GM12878 (cell line): Measurements from ENCODE around the gene BBS5. TPM values are rescaled to one million over a fixed set of nuclear protein-coding genes. Genes with fewer than 3 reads are reported as not detected.

Source experiments
- ATAC-seq: fragments of 200-7000 bp; cut with Tn5 transposase; 3 replicates; pipeline ENCODE4 v1.9.1; 2020; ENCODE audit warnings: mild to moderate bottlenecking, moderate library complexity
- BruUV-seq: library from RNA; stranded (reverse); fragments of 400-500 nt; replicated peaks from 2 replicates; lab custom pipeline; 2021; lab: Mats Ljungman, UMichigan
- CTCF ChIA-PET: fragments of 300-600 bp; sonication (Branson Sonifier 250); formaldehyde crosslinking; extraction: SDS; loops from one replicate; lab custom pipeline; 2021; ENCODE audit warnings: inconsistent platforms; lab: Yijun Ruan, JAX
- POLR2A ChIA-PET: fragments of 350-600 bp; formaldehyde crosslinking; extraction: SDS; loops from one replicate; lab custom pipeline; 2021; ENCODE audit warnings: inconsistent platforms; lab: Charles Lee
- RAD21 ChIA-PET: fragments of 300-600 bp; sonication (Branson Sonifier 250); formaldehyde crosslinking; loops from one replicate; lab custom pipeline; 2023; ENCODE audit warnings: antibody characterized with exemption; ENCODE audit not compliant: unreplicated experiment; lab: Charles Lee
- SMC1A ChIA-PET: fragments of 300-600 bp; sonication (Branson Sonifier 250); formaldehyde crosslinking; loops from one replicate; lab custom pipeline; 2023; ENCODE audit not compliant: unreplicated experiment, uncharacterized antibody; lab: Charles Lee
- DNase-seq: peaks from one replicate; pipeline ENCODE4 v3.0.0-alpha.2; 2011; ENCODE audit warnings: low read depth, low spot score
- FAIRE-seq: peaks from 3 replicates; lab custom pipeline; 2011; peaks lifted over from hg19 to GRCh38; lab: Jason Lieb, UNC
- H2AFZ ChIP-seq: 2 replicates; pipeline ENCODE4 v1.6.0; 2011; ENCODE audit warnings: low read depth, low read length, control low read depth; ENCODE audit not compliant: control insufficient read depth
- H3K27ac ChIP-seq: 2 replicates; pipeline ENCODE4 v1.5.1; 2011; ENCODE audit warnings: control low read depth; ENCODE audit not compliant: control insufficient read depth, insufficient read depth
- H3K27me3 ChIP-seq, 2 experiments: replicated peaks in 1 of 2; 2 replicates each; pipeline versions ENCODE4 v1.6.0 to v1.6.1; 2011; ENCODE audit warnings: low read length in 1 of 2; ENCODE audit not compliant: control insufficient read depth in 2 of 2, insufficient read depth in 2 of 2
- H3K36me3 ChIP-seq, 2 experiments: 2 replicates each; pipeline ENCODE4 v1.5.1; 2011; ENCODE audit warnings: low read length in 1 of 2; ENCODE audit not compliant: control insufficient read depth in 2 of 2, insufficient read depth in 2 of 2
- H3K4me1 ChIP-seq: 2 replicates; pipeline ENCODE4 v1.6.1; 2011; ENCODE audit warnings: mild to moderate bottlenecking, low read length, moderate library complexity, mixed read lengths; ENCODE audit not compliant: control insufficient read depth, insufficient read depth
- H3K4me2 ChIP-seq: 2 replicates; pipeline ENCODE4 v1.6.0; 2011; ENCODE audit warnings: control low read depth; ENCODE audit not compliant: control insufficient read depth, insufficient read depth
- H3K4me3 ChIP-seq: fragments of 200-600 bp; sonication (generic); 2 replicates; pipeline ENCODE4 v1.5.1; 2016
- H3K79me2 ChIP-seq: 2 replicates; pipeline ENCODE4 v1.6.0; 2011; ENCODE audit warnings: low read length; ENCODE audit not compliant: control insufficient read depth, insufficient read depth
- H3K9ac ChIP-seq: 2 replicates; pipeline ENCODE4 v1.8.0; 2011; ENCODE audit warnings: low read length, control low read depth, mixed read lengths; ENCODE audit not compliant: control insufficient read depth, insufficient read depth
- H3K9me3 ChIP-seq: replicated peaks from 3 replicates; pipeline ENCODE4 v1.5.1; 2011; ENCODE audit warnings: mild to moderate bottlenecking, low read length; ENCODE audit not compliant: control insufficient read depth, insufficient read depth
- H4K20me1 ChIP-seq: 2 replicates; pipeline ENCODE4 v1.6.0; 2011; ENCODE audit not compliant: control insufficient read depth, insufficient read depth
- ATF7 ChIP-seq: fragments of 450-650 bp; IDR thresholded peaks from 2 replicates; pipeline ENCODE4 v1.6.1; 2016; ENCODE audit warnings: low read depth, mild to moderate bottlenecking
- CBX3 ChIP-seq: fragments of 200-600 bp; sonication (generic); IDR thresholded peaks from 2 replicates; pipeline ENCODE4 v1.6.1; 2016; ENCODE audit warnings: low read depth, borderline replicate concordance
- CBX5 ChIP-seq: sonication (generic); IDR thresholded peaks from 2 replicates; pipeline ENCODE4 v1.6.1; 2016; ENCODE audit warnings: low read depth, moderate library complexity, mild to moderate bottlenecking, inconsistent platforms
- EGR1 ChIP-seq, 2 experiments: IDR thresholded peaks; 1 replicate in 1 of 2; 2 replicates in 1 of 2; pipeline ENCODE4 v1.6.1; 2011 to 2012; ENCODE audit warnings: low read depth in 2 of 2, low read length in 2 of 2, borderline replicate concordance in 1 of 2, mild to moderate bottlenecking in 1 of 2, moderate library complexity in 1 of 2
- ESRRA ChIP-seq: IDR thresholded peaks from 2 replicates; pipeline ENCODE4 v1.6.1; 2012; ENCODE audit warnings: mild to moderate bottlenecking, low read length, improper control_type of control experiment
- JUNB ChIP-seq: IDR thresholded peaks from 2 replicates; pipeline ENCODE4 v1.6.1; 2016; ENCODE audit warnings: antibody characterized with exemption, mild to moderate bottlenecking
- NR2C2 ChIP-seq: IDR thresholded peaks from 2 replicates; pipeline ENCODE4 v1.6.1; 2011; ENCODE audit warnings: borderline replicate concordance, low read depth; ENCODE audit not compliant: control insufficient read depth, insufficient read length
- TCF7 ChIP-seq: IDR thresholded peaks from 2 replicates; pipeline ENCODE4 v1.6.1; 2014; ENCODE audit warnings: antibody characterized with exemption, borderline replicate concordance
- WGBS: methylation state at CpG from one replicate; pipeline ENCODE4 v1.1.6; 2016; ENCODE audit warnings: low lambda C conversion rate; ENCODE audit not compliant: insufficient replicate concordance, insufficient coverage; ENCODE audit errors: missing lambda C conversion rate; 5-methylcytosine and 5-hydroxymethylcytosine counted together
- in situ Hi-C: fragments of 300-500 bp; cut with MboI; formaldehyde crosslinking; loops from 9 replicates; pipeline ENCODE4 v1.14.3; 2018; ENCODE audit warnings: mixed read lengths
- intact Hi-C: fragments of 100-400 bp; cut with micrococcal nuclease; formaldehyde crosslinking; loops from one replicate; pipeline ENCODE4 v1.14.2; 2022; ENCODE audit not compliant: unreplicated experiment
- polyA plus RNA-seq, 11 experiments: library from polyadenylated mRNA; depleted of rRNA in 4 of 11; unstranded in 6 of 11; stranded (reverse) in 5 of 11; fragments of >200 nt; fragmentation: Nextera tagmentation in 4 of 11; fragmentation: Illumina TruSeq in 1 of 11; extraction: Ambion mirVana in 4 of 11; extraction: Trizol in 1 of 11; gene quantifications; 1 replicate in 1 of 11; 2 replicates in 10 of 11; pipeline versions ENCODE4 v1.2.1 to v1.2.3, GENCODE V29; 2011 to 2016; ENCODE audit warnings: inconsistent platforms in 2 of 11, missing spikeins in 2 of 11, low read depth in 1 of 11
- total RNA-seq, 4 experiments: library from RNA; depleted of rRNA in 3 of 4; stranded (reverse); fragments of >200 nt in 3 of 4; fragmentation: Illumina TruSeq in 1 of 4; extraction: Trizol in 1 of 4; gene quantifications; 2 replicates each; pipeline versions ENCODE4 v1.2.1 to v1.2.3, GENCODE V29; 2013 to 2021

The BBS5 gene
- total and polyA plus RNA-seq, 10 of the 15 experiments (the other 5 are each of a cell fraction or from before 2014, with no cell fraction given) = 0.56 to 3.4 (median 1.6) TPM

DNA sequence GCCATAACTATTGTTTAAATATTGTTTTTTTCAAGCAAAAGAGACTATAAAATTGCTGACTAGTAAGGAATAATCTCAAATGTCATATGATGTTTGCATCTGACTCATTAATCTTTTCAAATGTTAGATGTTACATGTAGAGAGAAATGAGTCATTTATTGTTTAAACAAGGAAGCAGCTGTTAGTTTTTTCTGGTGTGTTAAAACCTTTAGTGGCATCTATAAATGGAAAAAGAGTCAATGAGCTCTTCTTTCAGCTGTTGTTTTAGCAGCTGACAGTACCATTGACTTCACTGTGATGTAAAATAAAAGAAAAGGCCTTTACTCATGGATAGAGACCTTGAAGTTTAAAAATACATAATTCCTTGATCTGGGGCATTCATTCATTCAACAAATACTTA, 28.4 kb downstream of the BBS5 start:
- TF ChIP-seq ATF7 = peak; percentile 28; the same call in 1 of the 2 replicates
- 0 out of 2 replicates have a peak, but pooled peaks have one; percentile 32 for TF ChIP-seq JUNB
- no peak for TF ChIP-seq ESRRA
- Histone ChIP-seq H3K9me3 (no peaks in the 10 kb centered on the region), H4K20me1 (no peaks in the 10 kb centered on the region), H3K4me2 (no peak overlapping the region), H3K9ac (no peak overlapping the region), H3K27ac (no peak overlapping the region), H2AFZ (no peak overlapping the region), H3K27me3 (no peaks in the 10 kb centered on the region; a peak in 1 of 4 replicates), H3K79me2 (no peaks in the 10 kb centered on the region), H3K4me1 (no peaks in the 10 kb centered on the region), H3K36me3 (no peaks in the 10 kb centered on the region), H3K4me3 (no peak overlapping the region)
- CTCF ChIA-PET = interaction anchor here (0.7 to 1.4 kb wide), 3 partner anchors 8 to 56 kb away, joined by 3 to 4 read pairs (median 3); no protein-coding TSS in a partner anchor
- POLR2A ChIA-PET = no interaction called here
- DNase-seq (no peak), ATAC-seq (no peak), FAIRE-seq (no peak)
- RAD21 ChIA-PET = no interaction called here
- BruUV-seq = no TSS peak
- intact Hi-C loops (no loop called here), in situ Hi-C loops (no loop called here)
- SMC1A ChIA-PET = interaction anchor here (0.6 to 1.0 kb wide), 2 partner anchors 123 to 1274 kb away, joined by 3 read pairs; no protein-coding TSS in a partner anchor

GRCh38 chr2:169509298-169509885, 30.1 kb downstream of the BBS5 start, which contains the start of gene KLHL41:
KLHL41 (plus strand) TSS chr2:169509702; CDS start chr2:169509779, 77 bp downstream.
- CTCF ChIA-PET = interaction anchor here (0.6 to 1.1 kb wide), 3 partner anchors 19 to 314 kb away, joined by 3 read pairs; no protein-coding TSS in a partner anchor
- no peak for DNase-seq
- no peaks in the 10 kb centered on the region; a peak in 1 of 4 replicates for H3K27me3 ChIP-seq
- H3K36me3 ChIP-seq = no peaks in the 10 kb centered on the region
- no peak for ATAC-seq
- no peak within 1 kb of the TSS for H3K4me2 ChIP-seq
- no TSS peak for BruUV-seq
- H3K79me2 ChIP-seq = no peaks in the 10 kb centered on the region
- intact Hi-C loops = no loop called here
- H4K20me1 ChIP-seq = no peaks in the 10 kb centered on the region
- no peak for TF ChIP-seq CBX3
- TF ChIP-seq NR2C2 = no peak
- TF ChIP-seq EGR1 (IDR thresholded peaks at IDR 0.05; ENCODE audit: borderline replicate concordance in 1 of 2, low read depth in 2 of 2, low read length in 2 of 2) = no peak
- TF ChIP-seq CBX5 = no peak
- TF ChIP-seq TCF7 = no peak
- TF ChIP-seq, all 136 proteins: peak for 0
- 67% methylated on average over 4 of the region's 4 CpGs for WGBS
- Histone ChIP-seq H3K4me3 (no peak within 1 kb of the TSS), H3K27ac (no peak within 1 kb of the TSS), H2AFZ (no peak within 1 kb of the TSS), H3K9ac (no peak within 1 kb of the TSS), H3K4me1 (no peaks in the 10 kb centered on the region), H3K9me3 (no peaks in the 10 kb centered on the region)
- FAIRE-seq = no peak
- POLR2A ChIA-PET = no interaction called here
- RAD21 ChIA-PET = no interaction called here
- SMC1A ChIA-PET = no interaction called here
- in situ Hi-C loops = no loop called here
